ENCODE data around the gene PHF21A. TPM values are rescaled to one million over a fixed set of nuclear protein-coding genes. Genes with fewer than 3 reads are reported as not detected.

The PHF21A gene
- polyA plus RNA-seq, 1 experiment = 17.1 TPM

DNA sequence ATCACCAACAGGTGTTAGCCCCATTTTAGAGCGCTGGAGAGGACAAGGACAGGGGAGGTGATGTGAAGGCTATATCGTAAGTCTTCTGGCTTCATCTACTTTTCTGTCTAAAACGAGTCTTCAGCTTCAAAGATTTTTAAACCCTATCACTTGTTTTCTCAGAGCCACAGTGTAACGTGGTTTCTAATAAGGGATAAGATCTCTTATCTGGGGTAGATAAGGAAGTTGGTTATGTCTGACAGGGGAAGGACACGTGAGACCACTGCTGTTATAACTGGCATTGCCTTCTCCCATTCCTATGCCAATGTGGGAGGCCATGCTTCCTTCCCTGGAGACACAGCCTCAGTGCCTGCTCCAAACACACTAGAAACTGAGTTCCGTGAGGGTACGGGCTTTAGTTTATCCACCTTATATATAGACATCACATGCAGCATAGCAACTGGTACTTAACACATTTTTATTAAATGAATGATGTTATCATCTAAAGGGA, 159.5 kb downstream of the PHF21A start:
- no peaks in the 10 kb centered on the region for H3K27me3 ChIP-seq (ENCODE audit: control insufficient read depth, insufficient read depth, low read length)
- peaks cover 5% of the 10 kb centered on the region for H3K36me3 ChIP-seq (ENCODE audit: control insufficient read depth, insufficient read depth, low read length)
- no peak for DNase-seq (ENCODE audit: low read depth)
- CTCF ChIA-PET = interaction anchor here (2.1 kb wide), 1 partner anchor 44 kb away, joined by 8 read pairs; no protein-coding TSS in a partner anchor
- POLR2A ChIA-PET = no interaction called here
- TF ChIP-seq, protein P1, sequence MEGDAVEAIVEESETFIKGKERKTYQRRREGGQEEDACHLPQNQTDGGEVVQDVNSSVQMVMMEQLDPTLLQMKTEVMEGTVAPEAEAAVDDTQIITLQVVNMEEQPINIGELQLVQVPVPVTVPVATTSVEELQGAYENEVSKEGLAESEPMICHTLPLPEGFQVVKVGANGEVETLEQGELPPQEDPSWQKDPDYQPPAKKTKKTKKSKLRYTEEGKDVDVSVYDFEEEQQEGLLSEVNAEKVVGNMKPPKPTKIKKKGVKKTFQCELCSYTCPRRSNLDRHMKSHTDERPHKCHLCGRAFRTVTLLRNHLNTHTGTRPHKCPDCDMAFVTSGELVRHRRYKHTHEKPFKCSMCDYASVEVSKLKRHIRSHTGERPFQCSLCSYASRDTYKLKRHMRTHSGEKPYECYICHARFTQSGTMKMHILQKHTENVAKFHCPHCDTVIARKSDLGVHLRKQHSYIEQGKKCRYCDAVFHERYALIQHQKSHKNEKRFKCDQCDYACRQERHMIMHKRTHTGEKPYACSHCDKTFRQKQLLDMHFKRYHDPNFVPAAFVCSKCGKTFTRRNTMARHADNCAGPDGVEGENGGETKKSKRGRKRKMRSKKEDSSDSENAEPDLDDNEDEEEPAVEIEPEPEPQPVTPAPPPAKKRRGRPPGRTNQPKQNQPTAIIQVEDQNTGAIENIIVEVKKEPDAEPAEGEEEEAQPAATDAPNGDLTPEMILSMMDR (IDR thresholded peaks at IDR 0.05; ENCODE audit: insufficient read depth, low read depth, low read length) = no peak
- H3K4me3 ChIP-seq (ENCODE audit: low read depth, low read length) = no peak overlapping the region

- H3K4me3 ChIP-seq (ENCODE audit: low read depth, low read length) = no peak overlapping the region
- ChIA-PET CTCF (interaction anchor here (2.1 kb wide), 1 partner anchor 46 kb away, joined by 8 read pairs; no protein-coding TSS in a partner anchor), POLR2A (no interaction called here)
- TF ChIP-seq, protein P1 (IDR thresholded peaks at IDR 0.05; ENCODE audit: insufficient read depth, low read depth, low read length) = no peak
- no peaks in the 10 kb centered on the region for H3K27me3 ChIP-seq (ENCODE audit: control insufficient read depth, insufficient read depth, low read length)
- DNase-seq (ENCODE audit: low read depth) = no peak
- H3K36me3 ChIP-seq (ENCODE audit: control insufficient read depth, insufficient read depth, low read length) = peaks cover 5% of the 10 kb centered on the region
These were observed 160.7 kb downstream of the PHF21A start for GRCh38 chr11:45960387-45961095.

DNA sequence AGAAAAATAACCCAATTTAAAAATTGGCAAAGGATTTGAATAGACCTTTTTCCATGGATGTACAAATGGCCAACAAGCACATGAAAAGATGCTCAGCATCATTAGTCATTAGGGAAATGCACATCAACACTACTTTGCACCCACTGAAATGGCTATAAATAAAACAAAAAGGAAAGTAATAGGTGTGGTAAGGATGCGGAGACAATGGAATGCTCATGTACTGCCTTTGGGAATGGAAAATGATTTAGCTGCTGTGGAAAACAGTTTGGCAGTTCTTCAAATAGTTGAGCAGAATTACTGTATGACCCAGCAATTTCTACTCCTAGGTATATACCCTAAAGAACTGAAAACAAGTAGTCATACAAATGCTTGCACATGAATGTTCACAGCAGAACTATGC, 161.4 kb downstream of the PHF21A start:
- no peak for DNase-seq (ENCODE audit: low read depth)
- CTCF ChIA-PET = no interaction called here

DNA sequence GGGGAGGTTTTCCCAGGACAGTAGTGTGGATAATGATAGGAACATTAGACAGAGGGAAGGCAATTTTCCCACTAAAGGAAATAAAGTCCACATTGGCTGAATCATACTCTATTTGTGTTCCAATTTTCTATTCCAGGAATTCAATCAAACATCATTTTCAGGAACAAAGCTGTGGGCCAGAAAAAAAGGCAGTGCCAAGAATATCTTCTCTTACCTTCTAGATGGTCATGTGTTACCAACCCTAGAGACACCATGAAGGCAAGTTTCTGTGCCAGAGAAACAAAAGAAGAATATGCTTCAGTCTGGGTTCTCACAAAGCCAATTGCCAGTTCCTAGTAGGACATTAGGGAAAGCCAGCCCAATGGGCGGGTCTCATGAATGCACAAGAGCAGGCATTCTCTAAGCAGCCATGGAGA, 171.3 kb downstream of the PHF21A start:
- ChIA-PET CTCF (interaction anchor here (0.6 to 1.7 kb wide), 3 partner anchors 56 to 169 kb away, joined by 3 to 9 read pairs (median 4); no protein-coding TSS in a partner anchor), POLR2A (no interaction called here)
- no peak overlapping the region for H3K4me3 ChIP-seq (ENCODE audit: low read depth, low read length)
- H3K36me3 ChIP-seq (ENCODE audit: control insufficient read depth, insufficient read depth, low read length) = peaks cover 27% of the 10 kb centered on the region
- H3K27me3 ChIP-seq (ENCODE audit: control insufficient read depth, insufficient read depth, low read length) = no peaks in the 10 kb centered on the region
- no peak for DNase-seq (ENCODE audit: low read depth)
- TF ChIP-seq, protein P1 (IDR thresholded peaks at IDR 0.05; ENCODE audit: insufficient read depth, low read depth, low read length) = no peak

More for the DNA sequence above, 161.4 kb downstream of the PHF21A start:
- Histone ChIP-seq H3K36me3 (ENCODE audit: control insufficient read depth, insufficient read depth, low read length) (peaks cover 1% of the 10 kb centered on the region; the same call in 1 of the 2 replicates), H3K27me3 (ENCODE audit: control insufficient read depth, insufficient read depth, low read length) (no peaks in the 10 kb centered on the region), H3K4me3 (ENCODE audit: low read depth, low read length) (no peak overlapping the region)
- TF ChIP-seq, protein P1 (IDR thresholded peaks at IDR 0.05; ENCODE audit: insufficient read depth, low read depth, low read length) = no peak
- POLR2A ChIA-PET = no interaction called here

DNA sequence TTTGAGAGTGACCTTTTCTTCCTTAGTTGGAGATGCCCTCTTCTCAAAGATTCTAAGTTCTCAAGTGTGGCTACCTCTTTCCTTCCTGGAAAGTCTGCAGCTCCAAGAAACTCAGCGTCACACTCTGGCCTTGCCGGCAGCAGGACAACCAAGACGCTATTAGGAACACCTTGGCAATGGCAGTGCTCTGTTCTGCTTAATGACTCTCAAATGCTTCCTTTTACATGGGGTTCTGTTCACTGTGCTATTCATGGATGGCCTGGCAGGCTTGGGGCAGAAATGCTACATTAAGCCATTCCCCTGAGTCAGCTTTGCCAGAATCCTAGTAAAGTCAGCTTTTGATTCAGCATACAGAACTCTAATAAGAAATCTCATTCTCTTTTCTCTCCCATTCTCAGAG, 172.9 kb downstream of the PHF21A start:
- DNase-seq (ENCODE audit: low read depth) = no peak
- CTCF ChIA-PET = interaction anchor here (1.6 kb wide), 1 partner anchor 16 kb away, joined by 7 read pairs; no protein-coding TSS in a partner anchor
- TF ChIP-seq, protein P1 (IDR thresholded peaks at IDR 0.05; ENCODE audit: insufficient read depth, low read depth, low read length) = no peak
- Histone ChIP-seq H3K36me3 (ENCODE audit: control insufficient read depth, insufficient read depth, low read length) (peaks cover 27% of the 10 kb centered on the region), H3K27me3 (ENCODE audit: control insufficient read depth, insufficient read depth, low read length) (no peaks in the 10 kb centered on the region), H3K4me3 (ENCODE audit: low read depth, low read length) (no peak overlapping the region)
- POLR2A ChIA-PET = no interaction called here

Measured in BJ (cell line).